ENCODE data around the gene JADE1. TPM values are rescaled to one million over a fixed set of nuclear protein-coding genes. Genes with fewer than 3 reads are reported as not detected.
A peak's percentile ranks its signal among the peaks of the same experiment; 100 is the strongest.

JADE1 gene
- total and polyA plus RNA-seq, 2 experiments from 2014 or later: 84.2 to 158 TPM

DNA sequence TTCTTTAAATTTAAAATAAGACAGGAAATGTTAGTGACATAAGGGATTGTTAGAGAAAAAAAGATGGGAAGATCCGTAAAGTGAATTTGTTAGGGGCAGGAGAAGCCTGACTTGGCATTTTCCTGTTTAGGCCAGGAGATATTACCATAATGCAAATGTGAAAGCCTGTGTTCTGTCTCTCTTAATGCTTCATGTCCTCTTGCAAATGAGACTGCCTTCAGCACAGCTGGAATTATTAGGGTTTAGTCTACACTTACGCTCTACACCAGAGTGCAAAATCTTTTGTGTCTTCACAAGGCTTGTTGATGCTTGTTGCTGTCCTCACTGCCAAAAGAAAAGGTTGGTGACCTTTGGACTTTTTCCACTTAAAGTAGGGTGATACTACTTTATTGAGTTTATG lies 56.8 kb downstream of the JADE1 start:
- Mint-ChIP-seq H3K36me3 (ENCODE audit: low read depth) (peaks cover 98% of the 10 kb centered on the region), H3K27ac (peak overlapping the region; percentile 73), H3K27me3 (ENCODE audit: insufficient read depth, low read depth, poor library complexity) (peaks cover 36% of the 10 kb centered on the region), H3K9me3 (0 out of 3 replicates have a peak, but pooled peaks cover 2% of the 10 kb centered on the region), H3K4me3 (no peak overlapping the region), H3K4me1 (peaks cover 75% of the 10 kb centered on the region)
- H3K36me3 ChIP-seq (ENCODE audit: insufficient read depth): peaks cover 94% of the 10 kb centered on the region
- ATAC-seq (no peak), DNase-seq (ENCODE audit: low spot score) (no peak)
- H3K79me2 ChIP-seq (replicated peaks; ENCODE audit: insufficient read depth): peaks cover 82% of the 10 kb centered on the region
- H3K27ac ChIP-seq (ENCODE audit: low read depth): peak overlapping the region; percentile 51
- H3K4me3 ChIP-seq: no peak overlapping the region
- H3K4me2 ChIP-seq: no peak overlapping the region
- H2AFZ ChIP-seq: no peak overlapping the region
- H3K9me2 ChIP-seq (ENCODE audit: insufficient read depth): no peaks in the 10 kb centered on the region
- TF ChIP-seq, protein P1, sequence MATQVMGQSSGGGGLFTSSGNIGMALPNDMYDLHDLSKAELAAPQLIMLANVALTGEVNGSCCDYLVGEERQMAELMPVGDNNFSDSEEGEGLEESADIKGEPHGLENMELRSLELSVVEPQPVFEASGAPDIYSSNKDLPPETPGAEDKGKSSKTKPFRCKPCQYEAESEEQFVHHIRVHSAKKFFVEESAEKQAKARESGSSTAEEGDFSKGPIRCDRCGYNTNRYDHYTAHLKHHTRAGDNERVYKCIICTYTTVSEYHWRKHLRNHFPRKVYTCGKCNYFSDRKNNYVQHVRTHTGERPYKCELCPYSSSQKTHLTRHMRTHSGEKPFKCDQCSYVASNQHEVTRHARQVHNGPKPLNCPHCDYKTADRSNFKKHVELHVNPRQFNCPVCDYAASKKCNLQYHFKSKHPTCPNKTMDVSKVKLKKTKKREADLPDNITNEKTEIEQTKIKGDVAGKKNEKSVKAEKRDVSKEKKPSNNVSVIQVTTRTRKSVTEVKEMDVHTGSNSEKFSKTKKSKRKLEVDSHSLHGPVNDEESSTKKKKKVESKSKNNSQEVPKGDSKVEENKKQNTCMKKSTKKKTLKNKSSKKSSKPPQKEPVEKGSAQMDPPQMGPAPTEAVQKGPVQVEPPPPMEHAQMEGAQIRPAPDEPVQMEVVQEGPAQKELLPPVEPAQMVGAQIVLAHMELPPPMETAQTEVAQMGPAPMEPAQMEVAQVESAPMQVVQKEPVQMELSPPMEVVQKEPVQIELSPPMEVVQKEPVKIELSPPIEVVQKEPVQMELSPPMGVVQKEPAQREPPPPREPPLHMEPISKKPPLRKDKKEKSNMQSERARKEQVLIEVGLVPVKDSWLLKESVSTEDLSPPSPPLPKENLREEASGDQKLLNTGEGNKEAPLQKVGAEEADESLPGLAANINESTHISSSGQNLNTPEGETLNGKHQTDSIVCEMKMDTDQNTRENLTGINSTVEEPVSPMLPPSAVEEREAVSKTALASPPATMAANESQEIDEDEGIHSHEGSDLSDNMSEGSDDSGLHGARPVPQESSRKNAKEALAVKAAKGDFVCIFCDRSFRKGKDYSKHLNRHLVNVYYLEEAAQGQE (IDR thresholded peaks at IDR 0.05; ENCODE audit: unreplicated experiment): no peak
- no peak for TF ChIP-seq EZH2 (IDR thresholded peaks at IDR 0.05; ENCODE audit: low read depth, unreplicated experiment)
- TF ChIP-seq ZNF331 (CRISPR knock-in tag; IDR thresholded peaks at IDR 0.05; ENCODE audit: low read depth): no peak
- TF ChIP-seq ZNF114 (CRISPR knock-in tag; IDR thresholded peaks at IDR 0.05): no peak
- TF ChIP-seq NANOG (IDR thresholded peaks at IDR 0.05; ENCODE audit: borderline replicate concordance): no peak
- TF ChIP-seq JUNB (IDR thresholded peaks at IDR 0.05; ENCODE audit: unreplicated experiment): no peak
- TF ChIP-seq, protein P2, sequence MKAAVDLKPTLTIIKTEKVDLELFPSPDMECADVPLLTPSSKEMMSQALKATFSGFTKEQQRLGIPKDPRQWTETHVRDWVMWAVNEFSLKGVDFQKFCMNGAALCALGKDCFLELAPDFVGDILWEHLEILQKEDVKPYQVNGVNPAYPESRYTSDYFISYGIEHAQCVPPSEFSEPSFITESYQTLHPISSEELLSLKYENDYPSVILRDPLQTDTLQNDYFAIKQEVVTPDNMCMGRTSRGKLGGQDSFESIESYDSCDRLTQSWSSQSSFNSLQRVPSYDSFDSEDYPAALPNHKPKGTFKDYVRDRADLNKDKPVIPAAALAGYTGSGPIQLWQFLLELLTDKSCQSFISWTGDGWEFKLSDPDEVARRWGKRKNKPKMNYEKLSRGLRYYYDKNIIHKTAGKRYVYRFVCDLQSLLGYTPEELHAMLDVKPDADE (IDR thresholded peaks at IDR 0.05): no peak
- TF ChIP-seq CREB1 (CRISPR knock-in tag; IDR thresholded peaks at IDR 0.05; ENCODE audit: low read depth): no peak
- TF ChIP-seq, protein P3, sequence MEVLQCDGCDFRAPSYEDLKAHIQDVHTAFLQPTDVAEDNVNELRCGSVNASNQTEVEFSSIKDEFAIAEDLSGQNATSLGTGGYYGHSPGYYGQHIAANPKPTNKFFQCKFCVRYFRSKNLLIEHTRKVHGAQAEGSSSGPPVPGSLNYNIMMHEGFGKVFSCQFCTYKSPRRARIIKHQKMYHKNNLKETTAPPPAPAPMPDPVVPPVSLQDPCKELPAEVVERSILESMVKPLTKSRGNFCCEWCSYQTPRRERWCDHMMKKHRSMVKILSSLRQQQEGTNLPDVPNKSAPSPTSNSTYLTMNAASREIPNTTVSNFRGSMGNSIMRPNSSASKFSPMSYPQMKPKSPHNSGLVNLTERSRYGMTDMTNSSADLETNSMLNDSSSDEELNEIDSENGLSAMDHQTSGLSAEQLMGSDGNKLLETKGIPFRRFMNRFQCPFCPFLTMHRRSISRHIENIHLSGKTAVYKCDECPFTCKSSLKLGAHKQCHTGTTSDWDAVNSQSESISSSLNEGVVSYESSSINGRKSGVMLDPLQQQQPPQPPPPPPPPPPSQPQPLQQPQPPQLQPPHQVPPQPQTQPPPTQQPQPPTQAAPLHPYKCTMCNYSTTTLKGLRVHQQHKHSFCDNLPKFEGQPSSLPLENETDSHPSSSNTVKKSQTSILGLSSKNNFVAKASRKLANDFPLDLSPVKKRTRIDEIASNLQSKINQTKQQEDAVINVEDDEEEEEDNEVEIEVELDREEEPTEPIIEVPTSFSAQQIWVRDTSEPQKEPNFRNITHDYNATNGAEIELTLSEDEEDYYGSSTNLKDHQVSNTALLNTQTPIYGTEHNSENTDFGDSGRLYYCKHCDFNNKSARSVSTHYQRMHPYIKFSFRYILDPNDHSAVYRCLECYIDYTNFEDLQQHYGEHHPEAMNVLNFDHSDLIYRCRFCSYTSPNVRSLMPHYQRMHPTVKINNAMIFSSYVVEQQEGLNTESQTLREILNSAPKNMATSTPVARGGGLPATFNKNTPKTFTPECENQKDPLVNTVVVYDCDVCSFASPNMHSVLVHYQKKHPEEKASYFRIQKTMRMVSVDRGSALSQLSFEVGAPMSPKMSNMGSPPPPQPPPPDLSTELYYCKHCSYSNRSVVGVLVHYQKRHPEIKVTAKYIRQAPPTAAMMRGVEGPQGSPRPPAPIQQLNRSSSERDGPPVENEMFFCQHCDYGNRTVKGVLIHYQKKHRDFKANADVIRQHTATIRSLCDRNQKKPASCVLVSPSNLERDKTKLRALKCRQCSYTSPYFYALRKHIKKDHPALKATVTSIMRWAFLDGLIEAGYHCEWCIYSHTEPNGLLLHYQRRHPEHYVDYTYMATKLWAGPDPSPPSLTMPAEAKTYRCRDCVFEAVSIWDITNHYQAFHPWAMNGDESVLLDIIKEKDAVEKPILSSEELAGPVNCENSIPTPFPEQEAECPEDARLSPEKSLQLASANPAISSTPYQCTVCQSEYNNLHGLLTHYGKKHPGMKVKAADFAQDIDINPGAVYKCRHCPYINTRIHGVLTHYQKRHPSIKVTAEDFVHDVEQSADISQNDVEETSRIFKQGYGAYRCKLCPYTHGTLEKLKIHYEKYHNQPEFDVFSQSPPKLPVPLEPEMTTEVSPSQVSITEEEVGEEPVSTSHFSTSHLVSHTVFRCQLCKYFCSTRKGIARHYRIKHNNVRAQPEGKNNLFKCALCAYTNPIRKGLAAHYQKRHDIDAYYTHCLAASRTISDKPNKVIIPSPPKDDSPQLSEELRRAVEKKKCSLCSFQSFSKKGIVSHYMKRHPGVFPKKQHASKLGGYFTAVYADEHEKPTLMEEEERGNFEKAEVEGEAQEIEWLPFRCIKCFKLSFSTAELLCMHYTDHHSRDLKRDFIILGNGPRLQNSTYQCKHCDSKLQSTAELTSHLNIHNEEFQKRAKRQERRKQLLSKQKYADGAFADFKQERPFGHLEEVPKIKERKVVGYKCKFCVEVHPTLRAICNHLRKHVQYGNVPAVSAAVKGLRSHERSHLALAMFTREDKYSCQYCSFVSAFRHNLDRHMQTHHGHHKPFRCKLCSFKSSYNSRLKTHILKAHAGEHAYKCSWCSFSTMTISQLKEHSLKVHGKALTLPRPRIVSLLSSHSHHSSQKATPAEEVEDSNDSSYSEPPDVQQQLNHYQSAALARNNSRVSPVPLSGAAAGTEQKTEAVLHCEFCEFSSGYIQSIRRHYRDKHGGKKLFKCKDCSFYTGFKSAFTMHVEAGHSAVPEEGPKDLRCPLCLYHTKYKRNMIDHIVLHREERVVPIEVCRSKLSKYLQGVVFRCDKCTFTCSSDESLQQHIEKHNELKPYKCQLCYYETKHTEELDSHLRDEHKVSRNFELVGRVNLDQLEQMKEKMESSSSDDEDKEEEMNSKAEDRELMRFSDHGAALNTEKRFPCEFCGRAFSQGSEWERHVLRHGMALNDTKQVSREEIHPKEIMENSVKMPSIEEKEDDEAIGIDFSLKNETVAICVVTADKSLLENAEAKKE (CRISPR knock-in tag; IDR thresholded peaks at IDR 0.05): no peak
- no peak for TF ChIP-seq EZH2phosphoT487 (IDR thresholded peaks at IDR 0.05; ENCODE audit: unreplicated experiment)
- TF ChIP-seq, protein P4, sequence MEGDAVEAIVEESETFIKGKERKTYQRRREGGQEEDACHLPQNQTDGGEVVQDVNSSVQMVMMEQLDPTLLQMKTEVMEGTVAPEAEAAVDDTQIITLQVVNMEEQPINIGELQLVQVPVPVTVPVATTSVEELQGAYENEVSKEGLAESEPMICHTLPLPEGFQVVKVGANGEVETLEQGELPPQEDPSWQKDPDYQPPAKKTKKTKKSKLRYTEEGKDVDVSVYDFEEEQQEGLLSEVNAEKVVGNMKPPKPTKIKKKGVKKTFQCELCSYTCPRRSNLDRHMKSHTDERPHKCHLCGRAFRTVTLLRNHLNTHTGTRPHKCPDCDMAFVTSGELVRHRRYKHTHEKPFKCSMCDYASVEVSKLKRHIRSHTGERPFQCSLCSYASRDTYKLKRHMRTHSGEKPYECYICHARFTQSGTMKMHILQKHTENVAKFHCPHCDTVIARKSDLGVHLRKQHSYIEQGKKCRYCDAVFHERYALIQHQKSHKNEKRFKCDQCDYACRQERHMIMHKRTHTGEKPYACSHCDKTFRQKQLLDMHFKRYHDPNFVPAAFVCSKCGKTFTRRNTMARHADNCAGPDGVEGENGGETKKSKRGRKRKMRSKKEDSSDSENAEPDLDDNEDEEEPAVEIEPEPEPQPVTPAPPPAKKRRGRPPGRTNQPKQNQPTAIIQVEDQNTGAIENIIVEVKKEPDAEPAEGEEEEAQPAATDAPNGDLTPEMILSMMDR (conservative IDR thresholded peaks at IDR 0.05; ENCODE audit: low read depth in 2 of 2): no peak
- TF ChIP-seq STAT1 (IDR thresholded peaks at IDR 0.05; ENCODE audit: unreplicated experiment): no peak
- no peak; the same call in 1 of the 2 replicates for TF ChIP-seq POLR2AphosphoS5 (IDR thresholded peaks at IDR 0.05; ENCODE audit: low read depth)
- peaks cover 21% of the 10 kb centered on the region for H3K4me1 ChIP-seq (ENCODE audit: insufficient read depth)
- H4K20me1 ChIP-seq (replicated peaks; ENCODE audit: insufficient read depth): peaks cover 77% of the 10 kb centered on the region
- peaks cover 74% of the 10 kb centered on the region for H3F3A ChIP-seq (replicated peaks; ENCODE audit: low read depth)
- no peaks in the 10 kb centered on the region for H3K27me3 ChIP-seq (ENCODE audit: insufficient read depth)

All from GM23338 (cell line).